Mammary microvascular endothelial cell (primary cell): ENCODE measurements around the gene ALDH9A1. TPM values are rescaled to one million over a fixed set of nuclear protein-coding genes. Genes with fewer than 3 reads are reported as not detected.

Source experiments
- total RNA-seq: library from RNA; depleted of rRNA; stranded (reverse); fragments of >200 nt; gene quantifications from 2 replicates; pipeline ENCODE4 v1.2.3, GENCODE V29; 2015

The ALDH9A1 gene
- 40.5 and 53.0 TPM in 2 replicates for total RNA-seq

DNA sequence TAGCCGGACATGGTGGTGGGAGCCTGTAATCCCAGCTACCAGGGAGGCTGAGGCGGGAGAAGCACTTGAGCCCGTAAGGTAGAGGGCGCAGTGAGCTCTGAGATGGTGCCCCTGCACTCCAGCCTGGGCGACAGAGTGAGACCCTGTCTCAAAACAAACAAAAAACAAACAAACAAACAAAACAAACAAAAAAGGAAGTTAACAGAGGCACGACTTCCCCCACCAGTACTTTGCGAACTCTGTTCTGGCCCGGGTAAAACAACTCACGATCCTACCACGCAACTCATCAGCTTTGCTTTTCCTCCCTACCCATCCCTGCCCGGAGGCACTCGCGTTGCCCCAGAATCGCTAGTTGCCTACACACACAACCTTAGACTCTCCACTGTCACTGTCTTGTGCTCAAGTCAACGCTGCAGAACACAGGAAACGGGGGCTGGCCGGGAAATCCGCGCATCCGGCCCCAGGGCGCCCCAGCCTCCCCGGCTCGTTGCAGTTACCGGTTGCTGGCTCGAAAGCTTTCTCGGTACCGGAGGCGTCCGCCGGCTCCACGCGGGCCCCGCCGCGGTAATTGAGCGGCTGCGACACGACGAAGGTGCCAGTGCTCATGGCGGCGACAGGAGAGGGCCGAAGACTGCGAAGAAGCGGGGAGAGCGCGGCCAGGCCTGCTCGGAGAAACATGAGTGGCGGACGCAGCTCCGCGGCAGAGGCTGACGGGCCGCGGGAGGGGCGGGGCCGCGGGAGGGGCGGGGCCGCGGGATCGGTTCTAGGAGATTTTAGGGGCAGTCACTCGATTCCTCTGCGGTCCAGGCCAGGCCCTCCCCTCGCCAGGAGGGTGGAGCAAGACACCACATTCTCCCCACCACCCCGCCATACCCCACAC is at the start of gene ALDH9A1:
ALDH9A1 (minus strand) TSS at position 682 of the 880 bp plus-strand sequence; CDS start at position 678, 4 bp downstream.

DNA sequence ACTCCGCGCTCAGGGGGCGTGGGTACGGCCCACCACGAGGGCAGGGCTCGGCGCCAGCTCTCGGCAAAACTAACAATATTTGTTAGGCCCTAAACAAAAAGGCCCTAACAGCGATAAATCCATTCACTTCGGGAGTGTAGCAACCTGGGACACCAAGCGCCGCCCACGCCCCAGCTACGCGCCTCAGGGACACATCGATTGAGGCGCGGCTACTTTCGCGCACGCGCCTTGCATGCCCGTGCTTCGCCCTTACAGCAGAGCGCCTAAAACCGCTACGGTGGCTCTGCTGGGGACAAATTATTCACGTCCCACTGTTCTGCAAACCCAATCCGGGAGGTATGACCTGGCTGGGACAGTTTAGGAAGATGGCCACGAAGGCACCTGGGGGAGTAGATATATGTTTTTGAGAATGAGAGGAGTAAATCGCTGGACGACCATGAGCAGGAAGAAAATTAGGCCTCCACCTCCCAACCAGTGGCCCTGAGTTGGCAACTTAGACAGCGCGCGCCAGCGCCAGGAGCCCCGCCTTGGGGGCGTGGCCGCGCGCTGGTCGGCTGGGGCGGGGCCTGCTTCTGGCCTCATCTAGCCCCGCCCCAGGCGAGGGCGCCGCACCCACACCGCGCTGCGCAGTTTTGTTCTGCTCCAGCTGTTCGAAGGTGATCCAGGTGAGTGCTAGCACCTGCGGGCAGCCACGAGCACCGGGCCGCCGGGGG is 67.6 kb downstream of the ALDH9A1 start, which contains the start of gene MGST3:
MGST3 (plus strand) TSS at position 606 of the 713 bp plus-strand sequence. CDS start 18,614 bp downstream, outside the sequence.

Other genes starting within 250 kb of the ALDH9A1 start
- not detected in 2 replicates for gene LRRC52, start 154.6 kb downstream of the ALDH9A1 start, total RNA-seq
- gene MGST3, start 67.3 kb downstream of the ALDH9A1 start, total RNA-seq = 212 and 275 TPM in 2 replicates
- gene TMCO1, start 70.3 kb upstream of the ALDH9A1 start, total RNA-seq = 58.4 and 66.0 TPM in 2 replicates
- gene UCK2, start 129.1 kb upstream of the ALDH9A1 start, total RNA-seq = 61.1 and 62.0 TPM in 2 replicates